ENCODE measurements around the gene DTX1.

DTX1 gene

DNA sequence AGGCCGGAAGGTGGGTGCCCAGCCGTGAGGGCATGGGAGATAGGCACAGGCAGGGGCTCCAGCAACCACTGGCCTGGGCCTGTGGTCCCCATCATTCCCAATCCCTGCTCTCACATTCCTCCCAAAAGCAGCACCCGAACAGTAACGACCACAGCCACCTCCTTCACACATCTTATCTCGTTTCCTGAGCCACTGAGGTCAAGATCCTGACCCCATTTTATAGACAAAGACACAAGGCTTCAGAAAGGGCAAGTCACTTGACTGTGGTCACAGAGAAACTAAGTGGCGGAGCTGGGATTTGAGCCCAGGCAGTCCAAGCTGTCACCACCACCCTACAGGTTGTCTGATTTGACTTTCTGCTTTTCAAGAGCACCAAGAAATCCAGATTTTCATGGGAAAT is 38.9 kb downstream of the DTX1 start:
- no peak for DNase-seq

DNA sequence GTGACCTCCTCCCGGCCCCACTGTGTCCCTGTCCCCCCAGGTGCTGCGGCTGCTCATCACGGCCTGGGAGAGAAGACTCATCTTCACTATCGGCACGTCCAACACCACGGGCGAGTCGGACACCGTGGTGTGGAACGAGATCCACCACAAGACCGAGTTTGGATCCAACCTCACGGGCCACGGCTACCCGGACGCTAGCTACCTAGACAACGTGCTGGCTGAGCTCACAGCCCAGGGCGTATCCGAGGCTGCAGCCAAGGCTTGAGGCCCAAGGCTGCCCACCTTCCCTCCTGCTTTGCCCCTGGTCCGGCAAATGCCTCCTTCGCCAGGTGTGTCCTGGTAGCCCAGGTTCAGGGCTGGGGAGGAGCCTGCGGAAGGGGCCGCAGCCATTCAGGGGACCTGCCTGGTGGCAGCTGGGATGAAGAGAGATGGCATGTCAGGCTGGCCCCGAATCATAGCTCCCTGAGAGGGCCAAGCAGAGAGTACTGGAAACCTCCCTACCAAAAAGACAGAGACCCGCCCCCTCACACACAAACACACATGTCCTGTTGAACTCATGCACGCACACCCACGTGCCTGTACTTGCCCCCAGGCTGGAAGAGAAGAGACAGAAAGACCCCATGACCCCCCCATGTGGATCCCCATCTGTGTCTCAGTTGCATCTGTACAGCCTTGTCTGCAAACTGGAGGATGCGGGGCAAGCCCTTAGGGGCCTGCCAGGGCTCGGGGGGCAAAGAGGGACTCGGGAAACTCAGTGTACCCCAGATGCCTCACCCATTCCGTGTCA is 40.3 kb downstream of the DTX1 start:
- no peak for DNase-seq

DNA sequence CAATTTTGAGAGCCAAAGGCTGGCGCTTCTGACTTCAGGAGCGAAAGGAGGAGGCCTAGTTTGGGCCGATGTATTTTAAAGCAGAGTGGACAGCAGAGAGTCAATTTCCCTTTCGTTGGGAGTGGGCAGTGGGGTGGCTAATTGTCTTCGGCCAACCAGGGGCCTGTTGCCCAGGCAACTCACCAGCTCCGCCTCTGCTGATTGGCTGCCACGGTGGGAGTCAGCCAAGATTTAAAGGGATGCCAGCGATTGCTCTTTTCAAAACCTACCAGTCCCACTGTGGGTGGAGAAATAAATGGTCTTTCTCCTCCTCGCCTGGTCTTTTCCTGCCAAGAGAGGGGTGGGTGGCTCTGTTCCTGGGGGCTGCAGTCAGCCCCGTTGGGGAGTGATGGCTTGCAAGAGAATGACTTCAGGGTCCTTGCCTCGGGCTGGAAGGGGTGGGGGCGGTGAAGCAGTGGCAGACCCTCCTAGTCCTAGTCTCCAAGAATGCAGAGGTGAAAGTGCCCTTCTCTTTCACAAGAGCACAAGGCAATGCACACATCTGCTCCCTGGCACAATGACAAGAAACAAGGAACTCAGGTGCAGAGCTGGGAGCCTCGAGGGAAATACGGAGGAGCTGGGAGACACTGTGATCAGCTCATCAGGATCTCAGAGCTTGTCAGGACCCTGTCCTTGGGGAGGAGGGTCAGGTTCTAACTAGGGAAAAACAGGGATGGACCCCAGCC is 41.3 kb downstream of the DTX1 start:
- DNase-seq, result no peak

DNA sequence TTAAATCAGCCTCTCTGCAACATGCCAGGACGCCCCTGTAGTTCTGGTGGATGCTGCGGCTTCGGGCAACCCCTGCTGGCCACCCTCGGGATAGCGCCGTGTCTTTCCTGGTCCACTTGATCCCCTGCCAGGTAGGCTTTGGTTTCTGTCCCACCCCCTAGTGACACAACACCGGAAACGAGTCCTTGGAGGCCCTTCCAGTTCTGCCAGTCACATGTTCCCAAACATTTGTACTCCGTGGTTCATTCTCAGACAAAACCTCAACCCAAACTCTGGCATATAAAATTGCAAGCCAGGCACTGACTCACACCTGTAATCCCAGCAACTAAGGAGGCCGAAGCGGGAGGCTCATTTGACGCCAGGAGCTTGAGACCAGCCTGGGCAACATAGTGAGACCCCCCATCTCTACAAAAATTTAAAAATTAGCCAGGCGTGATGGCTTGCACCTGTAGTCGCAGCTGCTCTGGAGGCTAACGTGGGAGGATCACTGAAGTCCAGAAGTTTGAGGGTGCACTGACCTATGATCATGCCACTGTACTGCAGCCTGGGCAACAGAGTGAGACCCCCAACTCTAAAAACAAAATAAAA is 42.0 kb downstream of the DTX1 start:
- peak; percentile 83 for DNase-seq

DNA sequence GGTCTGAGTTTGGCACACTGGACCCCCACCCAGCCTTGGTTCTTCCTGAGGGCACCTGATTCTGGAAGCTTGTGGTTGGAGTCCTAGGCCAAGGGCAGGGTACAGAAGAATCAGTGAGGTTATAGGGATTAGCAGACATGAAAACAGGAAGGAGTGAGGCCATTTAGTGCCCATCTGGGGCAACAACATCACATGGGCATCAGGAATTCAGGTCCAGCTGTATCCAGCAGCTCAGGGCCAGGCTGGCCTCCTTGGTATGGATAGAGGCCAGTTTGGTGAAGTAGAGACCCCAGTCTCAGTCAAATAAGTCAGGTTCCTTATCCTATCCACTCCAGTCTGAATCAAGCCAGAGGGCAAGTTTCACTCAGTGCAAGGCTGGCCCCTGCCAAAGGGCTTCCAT is 42.8 kb downstream of the DTX1 start:
- DNase-seq, result no peak

DNA sequence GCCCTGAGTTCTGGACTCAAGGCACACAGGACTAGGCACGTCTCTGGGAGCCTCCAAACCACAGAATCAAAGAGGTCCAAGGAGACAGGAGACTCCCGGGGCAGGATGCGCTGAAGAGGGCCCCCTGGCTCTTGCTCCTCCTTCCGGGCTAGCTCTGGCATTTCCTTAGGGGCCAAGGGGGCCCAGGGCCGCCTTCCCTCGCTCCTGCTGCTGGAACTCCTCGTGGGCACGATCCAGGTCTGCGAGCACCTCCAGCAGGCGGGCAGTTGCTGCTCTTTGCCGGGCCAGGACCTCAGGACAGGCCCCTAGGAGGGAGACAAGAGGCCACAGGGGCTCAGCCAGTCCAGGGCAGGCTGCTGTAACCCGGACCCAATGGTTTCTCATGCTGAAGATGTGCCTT is 43.2 kb downstream of the DTX1 start:
- no peak for DNase-seq

DNA sequence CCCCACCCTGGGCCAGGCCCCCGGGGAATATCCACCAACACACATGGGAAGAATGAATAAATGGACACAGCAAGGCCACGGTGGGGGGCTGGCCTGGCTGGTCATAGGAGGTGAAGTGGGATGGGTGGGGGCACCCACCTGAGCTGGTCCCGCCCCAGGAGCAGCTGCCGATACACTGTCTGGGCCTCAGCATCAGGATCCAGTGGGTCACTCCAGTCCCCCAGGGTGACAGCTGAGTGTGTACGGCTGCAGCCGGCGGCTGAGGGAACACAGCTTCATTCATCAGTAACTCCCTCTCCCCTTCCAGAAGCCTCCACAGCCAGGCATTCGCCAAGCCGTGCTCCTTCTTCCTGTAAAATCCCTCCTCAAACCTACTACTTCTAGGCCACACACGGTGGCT is 45.2 kb downstream of the DTX1 start:
- DNase-seq, result no peak

DNA sequence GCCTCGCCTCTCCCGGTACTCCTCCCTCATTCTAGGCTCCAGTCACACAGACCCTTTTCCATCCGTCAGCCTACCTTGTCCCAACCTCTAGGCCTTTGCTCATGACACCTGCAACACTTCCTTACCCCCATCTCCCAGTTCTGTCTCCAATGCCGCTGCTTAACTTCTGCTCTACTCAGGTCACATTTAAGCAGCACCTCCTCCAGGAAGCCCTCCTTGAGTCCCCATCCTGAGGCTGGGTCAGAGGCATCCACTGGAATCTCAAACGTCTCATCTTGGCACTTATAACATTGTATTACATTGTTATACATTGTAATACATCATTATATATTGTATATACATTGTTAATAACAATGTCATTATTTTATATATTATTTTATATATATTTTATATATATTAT is 46.3 kb downstream of the DTX1 start:
- DNase-seq, result no peak

DNA sequence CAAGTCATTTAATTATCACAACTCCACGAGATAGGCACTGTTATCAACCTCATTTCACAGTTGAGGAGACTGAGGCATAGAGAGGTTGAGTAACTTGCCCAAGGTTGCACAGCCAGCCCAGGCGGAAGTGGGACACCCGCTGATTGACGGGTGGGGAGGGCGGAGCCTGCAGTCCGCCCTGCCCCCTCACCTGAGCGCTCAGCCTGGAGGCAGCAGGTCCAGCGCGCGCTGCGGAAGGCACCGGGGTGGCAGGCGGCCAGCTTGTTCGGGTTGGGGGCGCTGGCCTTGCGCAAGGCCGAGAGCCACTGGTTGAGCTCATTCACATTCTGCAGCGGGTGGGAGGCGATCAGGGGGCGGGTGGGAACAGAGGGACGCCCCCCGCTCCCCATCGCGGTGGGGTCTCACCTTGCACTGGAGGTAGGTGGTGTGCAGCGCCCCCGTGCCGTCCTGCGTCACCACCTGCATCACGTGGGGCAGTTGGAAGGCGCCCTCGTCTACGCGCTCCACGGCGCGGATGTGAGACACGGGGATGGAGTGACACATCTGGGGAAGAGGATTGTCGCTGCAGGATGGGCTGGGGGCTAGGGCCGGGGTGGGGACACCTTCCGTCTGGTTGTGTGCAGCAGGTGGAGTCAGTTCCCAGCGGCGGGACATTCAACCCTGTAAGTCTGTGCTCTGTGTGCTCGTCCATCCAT is 47.4 kb downstream of the DTX1 start:
- DNase-seq, result no peak

DNA sequence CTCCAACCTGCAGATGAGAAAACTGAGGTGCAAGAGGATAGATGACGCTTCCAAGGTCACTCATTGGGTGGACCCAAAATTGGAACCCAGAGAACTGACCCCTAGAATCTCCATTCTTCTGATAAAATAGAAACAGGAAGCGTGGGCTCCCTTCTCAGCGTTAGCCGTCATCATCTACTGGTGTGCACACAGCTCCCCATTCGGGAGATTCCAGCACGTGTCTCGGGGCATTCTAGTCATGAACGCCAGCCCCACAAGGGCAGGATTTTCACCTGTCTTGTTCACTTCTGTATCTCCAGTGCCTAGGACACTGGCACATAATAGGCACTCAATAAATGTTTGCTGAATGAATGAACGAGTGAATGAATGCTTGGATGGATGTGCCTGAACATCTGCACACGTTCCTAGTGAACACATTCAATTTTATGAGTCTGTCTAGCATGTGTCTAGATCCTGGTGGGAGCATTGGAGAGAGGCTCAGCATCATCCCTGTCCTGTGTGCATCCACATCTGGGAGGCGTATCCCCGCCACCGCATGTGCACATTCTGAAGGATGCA is 48.5 kb downstream of the DTX1 start:
- DNase-seq, result no peak

DNA sequence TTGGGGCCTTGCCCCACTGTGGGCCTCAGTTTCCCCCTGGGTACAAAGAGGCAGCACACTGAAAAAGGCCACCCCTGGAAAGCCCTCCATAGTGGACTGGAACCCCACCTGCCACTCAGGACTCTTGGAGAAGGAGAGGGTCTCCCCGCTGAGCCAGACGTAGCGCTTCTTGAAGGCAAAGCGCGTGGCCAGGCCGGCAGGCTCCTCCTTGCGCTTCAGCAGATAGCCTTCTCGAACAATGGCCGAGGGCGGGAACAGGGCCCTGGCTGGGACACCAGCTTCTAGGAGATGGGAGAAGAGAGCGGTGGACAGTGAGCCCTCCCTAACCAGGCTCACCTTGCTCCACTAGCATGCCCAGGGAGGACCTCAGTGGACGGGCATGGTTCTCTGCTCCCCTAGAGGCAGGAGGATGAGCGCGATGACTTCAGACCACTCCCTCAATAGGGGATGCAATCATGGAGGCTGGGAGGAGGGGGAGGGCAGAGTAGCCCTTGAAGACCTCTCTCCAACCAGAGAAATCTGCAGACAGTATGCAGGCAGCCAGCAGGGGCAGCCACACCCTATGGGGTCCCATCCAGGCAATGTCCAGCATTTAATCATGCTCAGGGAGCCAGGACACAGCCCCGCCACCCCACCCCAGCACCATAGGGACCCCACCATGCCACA is 49.2 kb downstream of the DTX1 start:
- no peak for DNase-seq

DNA sequence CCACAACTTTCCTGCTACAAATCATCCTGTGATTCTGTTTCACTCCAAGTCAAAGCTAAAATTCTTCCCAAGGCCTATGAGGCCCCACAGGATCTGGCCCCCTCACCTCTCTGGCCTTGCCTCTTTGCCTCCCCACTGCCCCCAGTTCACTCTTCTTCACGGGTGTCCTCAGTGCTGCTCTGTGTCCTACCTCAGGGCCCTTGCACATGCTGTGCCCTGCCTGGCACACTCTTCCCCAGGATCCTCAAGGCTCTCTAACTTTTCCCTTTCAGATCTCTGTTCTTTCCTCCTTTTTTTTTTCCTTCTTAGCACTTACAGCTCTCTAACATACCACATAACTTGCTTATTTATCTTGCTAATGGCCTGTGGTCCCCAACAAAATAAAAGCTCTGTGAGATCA is 49.8 kb downstream of the DTX1 start:
- no peak for DNase-seq

DNA sequence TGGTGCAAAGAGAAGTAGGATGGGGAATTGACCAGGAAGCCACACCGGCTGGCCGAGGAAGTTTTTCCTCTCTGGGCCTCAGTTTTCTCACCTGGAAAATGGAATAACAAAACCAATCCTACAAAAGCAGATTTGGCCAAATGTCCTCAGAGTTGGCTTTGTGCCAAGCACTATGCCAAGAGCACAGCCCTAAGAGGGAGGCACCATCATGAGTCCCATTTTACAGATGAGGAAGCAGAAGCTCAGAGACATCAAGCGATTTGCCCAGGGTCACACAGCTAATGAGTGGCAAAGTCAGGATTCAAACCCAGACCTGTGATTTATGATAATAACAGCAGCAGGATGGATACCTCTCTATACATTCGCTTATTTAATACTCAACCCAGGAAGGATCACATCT is 51.8 kb downstream of the DTX1 start:
- no peak for DNase-seq

DNA sequence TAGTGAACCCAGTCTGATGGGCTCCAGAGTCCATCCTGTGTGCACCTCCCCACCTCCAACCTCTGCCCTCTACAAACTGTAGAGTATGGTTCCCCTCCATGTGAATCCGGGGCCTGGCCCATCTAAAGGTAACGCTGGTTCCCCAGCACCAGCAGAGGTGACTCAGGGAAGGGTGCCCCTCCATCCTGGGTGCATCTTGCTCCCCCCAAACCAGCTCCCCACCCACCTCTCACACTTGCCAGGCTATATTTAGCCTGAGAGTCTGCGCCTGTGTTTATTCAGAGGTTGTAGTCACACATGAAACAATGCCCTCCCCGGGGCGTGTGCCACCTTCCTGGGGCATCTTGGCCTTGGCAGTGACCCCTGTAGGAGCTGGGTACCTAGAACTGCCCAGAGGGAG is 52.8 kb downstream of the DTX1 start:
- no peak for DNase-seq

DNA sequence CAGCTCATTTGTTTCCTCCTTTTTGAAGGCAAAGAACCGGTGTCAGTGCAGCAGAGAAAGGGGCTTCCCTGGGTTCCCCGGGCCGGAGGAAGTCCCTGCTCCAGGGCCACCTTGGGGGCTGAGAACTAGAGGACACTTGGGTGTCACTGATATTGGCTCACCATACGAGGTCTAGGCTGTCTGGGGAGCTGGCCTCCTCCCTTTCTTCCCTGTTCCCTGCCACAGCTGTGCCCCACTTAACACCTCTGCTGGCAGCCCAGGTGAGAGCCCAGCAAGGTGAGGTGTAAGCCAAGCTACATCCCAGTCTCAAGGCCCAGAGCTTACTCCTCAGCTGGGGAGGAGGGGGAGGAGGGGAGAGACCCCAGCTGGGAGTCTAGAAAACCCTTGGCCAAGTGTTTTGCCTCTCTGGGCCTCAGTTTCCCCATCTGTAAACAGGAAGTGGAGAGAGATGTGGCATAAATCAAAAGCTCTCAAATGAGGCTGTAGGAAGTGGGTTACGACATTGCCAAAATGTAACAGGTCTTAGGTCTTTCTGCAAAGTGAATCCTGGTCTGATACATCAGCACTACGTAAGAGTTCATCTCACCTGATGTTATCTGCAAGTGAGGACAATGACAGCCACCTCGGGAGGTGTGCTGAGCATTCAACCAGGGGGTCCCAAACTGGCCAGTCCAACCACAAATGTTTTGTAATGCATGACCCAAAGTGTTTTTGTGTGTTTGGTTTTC is 53.5 kb downstream of the DTX1 start:
- DNase-seq, result no peak

DNA sequence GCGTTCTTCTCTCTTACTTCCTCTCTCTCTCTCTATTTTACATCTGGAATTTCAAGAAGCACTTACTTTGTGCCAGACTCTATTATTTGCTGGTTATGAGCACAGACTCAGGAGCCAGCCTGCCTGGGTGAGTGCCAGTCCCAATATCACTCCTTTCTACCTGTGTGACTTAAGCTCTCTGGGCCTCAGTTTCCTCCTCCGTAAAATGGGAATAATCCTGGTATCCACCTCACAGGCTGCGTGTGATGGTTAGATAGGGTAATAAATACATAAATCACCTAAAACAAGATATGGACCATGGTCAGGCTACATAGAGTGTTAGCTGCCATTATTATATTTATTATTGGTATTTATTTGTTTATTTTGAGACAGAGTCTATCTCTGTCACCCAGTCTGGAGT is 54.7 kb downstream of the DTX1 start:
- DNase-seq, result no peak

DNA sequence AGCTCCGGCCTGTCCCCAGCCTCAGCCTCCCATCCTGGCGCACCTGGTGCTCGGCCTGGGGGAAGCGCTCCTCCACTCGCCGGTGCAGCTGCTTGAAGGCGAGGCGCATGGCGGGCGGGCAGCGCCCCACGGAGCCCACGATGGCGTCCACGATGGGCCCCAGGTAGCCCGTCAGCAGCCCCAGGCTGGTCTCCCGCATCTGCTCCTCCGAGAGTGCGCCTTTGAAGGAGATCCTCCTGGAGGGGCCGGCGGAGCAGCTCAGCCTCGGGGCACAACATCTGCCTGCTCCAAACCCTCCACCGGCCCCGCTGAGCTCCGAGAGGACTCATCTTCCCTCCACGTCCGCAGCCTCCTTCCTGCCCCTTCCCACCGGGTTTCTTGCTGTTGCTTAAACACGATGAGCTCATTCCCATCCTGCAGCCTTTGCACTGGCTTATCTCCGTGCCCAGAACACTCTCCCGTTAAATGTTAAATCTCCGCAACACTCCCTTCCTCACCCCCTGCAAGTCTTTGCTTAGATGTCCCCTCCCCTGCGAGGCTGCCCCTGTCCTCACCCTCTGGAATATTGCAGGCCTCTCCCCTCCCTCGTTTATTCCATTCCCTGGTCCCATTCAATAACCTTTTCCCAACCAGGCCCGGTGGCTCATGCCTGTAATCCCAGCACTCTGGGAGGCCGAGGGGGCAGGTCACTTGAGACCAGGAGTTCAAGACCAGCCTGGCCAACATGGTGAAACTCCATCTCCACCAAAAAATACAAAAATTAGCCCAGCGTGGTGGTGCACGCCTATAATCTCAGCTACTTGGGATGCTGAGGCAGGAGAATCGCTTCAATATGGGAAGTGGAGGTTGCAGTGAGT is 55.7 kb downstream of the DTX1 start:
- DNase-seq, result no peak

DNA sequence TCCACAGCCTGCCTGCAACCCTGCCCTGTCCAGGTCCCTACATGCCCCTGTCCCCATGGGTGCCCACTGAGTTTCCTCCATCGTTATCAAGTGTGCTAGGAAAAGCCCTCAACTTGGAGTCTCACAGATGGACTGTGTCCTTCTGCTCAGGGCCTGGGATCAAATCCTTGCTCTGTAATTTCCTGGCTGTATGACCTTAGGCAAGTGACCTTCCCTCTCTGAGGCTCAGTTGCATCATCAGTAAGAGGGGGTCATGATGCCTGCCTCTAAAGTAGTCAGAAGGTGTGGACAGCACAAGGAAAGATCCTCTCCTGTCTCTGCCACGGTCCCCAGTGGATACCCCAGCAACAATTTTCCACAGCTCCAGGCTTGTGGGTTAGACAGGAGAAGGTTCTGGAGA is 56.9 kb downstream of the DTX1 start:
- DNase-seq, result no peak

DNA sequence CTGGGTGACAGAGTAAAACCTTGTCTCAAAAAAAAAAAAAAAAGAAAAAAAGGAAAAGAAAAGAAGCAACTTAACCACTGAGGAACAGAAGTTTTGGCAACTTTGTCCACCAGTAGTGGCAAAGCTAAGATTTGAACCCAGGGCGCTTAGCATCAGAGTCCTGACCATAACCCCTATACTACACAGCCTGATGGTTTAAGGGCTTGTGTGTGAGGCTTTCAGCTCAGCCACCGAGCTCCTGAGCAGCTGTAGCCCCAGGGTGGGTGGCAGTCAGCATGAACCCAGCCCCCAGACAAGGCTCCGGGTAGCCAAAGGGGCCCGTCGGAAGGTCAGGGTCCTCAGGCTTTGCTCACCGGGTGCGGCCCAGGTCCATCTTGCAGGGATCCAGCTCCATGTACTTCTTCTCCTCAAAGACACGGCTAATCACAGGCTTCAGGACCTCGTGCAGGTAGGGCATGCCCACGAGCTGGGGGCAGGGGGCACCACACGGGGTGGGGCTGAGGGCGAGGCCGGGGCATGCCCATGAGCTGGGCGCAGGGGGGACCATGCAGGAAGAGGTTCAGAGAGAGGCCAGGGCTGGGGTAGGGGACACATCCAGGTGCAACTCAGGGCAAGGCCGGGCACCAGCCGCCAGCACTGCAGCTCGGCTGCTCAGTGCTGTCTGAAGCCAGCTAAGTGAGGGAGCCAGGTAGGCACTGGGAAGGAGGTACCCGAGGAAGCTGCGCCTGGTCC is 58.1 kb downstream of the DTX1 start:
- DNase-seq, result no peak

DNA sequence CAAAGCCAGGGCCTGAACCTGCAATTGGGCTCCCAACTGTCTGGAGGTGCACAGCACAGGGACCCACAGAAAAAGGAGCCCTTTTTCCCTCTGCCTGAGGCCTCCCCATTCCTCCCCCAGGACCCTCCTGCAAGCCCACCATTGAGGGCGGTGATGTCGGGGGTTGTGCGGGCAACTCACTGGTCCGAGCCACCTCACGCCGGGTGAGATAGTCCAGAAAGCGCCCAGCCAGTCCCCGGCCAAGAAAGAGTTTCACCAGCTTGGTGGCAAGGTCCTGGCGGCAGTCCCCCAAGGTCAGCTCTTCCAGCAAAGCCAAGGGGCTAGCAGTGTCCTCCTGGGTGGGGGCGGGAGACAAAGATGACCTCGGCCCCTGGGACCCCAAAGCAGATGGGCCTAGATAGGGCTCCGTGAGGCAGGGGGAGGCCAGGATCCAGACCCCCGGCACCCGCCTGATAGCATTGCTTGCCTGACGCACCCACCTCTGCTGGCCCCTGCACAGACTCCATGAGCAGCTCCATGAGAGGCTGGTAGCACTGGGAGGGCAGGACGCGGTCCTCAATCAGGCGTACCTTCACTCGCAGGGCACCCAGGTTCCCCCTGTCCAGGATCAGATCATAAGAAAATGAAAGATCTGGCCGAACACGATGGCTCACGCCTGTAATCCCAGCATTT is 59.1 kb downstream of the DTX1 start:
- DNase-seq, result no peak
